RWPE2 (cell line): ENCODE data around the gene EDAR.

Experiments
- ATAC-seq: fragments of 200-7000 bp; cut with Tn5 transposase; 3 replicates; pipeline ENCODE4 v1.9.1; 2021; ENCODE audit warnings: low read depth
- DNase-seq: peaks from one replicate; pipeline ENCODE4 v3.0.0-alpha.2; 2020; ENCODE audit warnings: low spot score
- H3K27ac ChIP-seq: fragments of 450-650 bp; 2 replicates; pipeline ENCODE4 v1.5.1; 2017; ENCODE audit warnings: mild to moderate bottlenecking; ENCODE audit not compliant: poor library complexity, severe bottlenecking
- H3K27me3 ChIP-seq: fragments of 250-450 bp; sonication (Bioruptor Pico); 2 replicates; pipeline ENCODE4 v1.5.1; 2021; ENCODE audit warnings: mild to moderate bottlenecking, moderate library complexity; ENCODE audit not compliant: insufficient read depth, poor library complexity, severe bottlenecking
- H3K36me3 ChIP-seq: fragments of 250-450 bp; sonication (Bioruptor Pico); 2 replicates; pipeline ENCODE4 v1.5.1; 2020; ENCODE audit warnings: low read depth, mild to moderate bottlenecking, moderate library complexity
- H3K4me1 ChIP-seq: fragments of 250-450 bp; sonication (Bioruptor Pico); 2 replicates; pipeline ENCODE4 v1.5.1; 2021; ENCODE audit warnings: mild to moderate bottlenecking, moderate library complexity; ENCODE audit not compliant: insufficient read depth, poor library complexity, severe bottlenecking
- H3K4me3 ChIP-seq: fragments of 250-450 bp; sonication (Bioruptor Pico); 2 replicates; pipeline ENCODE4 v1.5.1; 2021; ENCODE audit warnings: mild to moderate bottlenecking, moderate library complexity; ENCODE audit not compliant: severe bottlenecking
- H3K9me3 ChIP-seq: fragments of 250-450 bp; sonication (Bioruptor Pico); 2 replicates; pipeline ENCODE4 v1.5.1; 2021; ENCODE audit warnings: mild to moderate bottlenecking, moderate library complexity; ENCODE audit not compliant: severe bottlenecking
- CTCF ChIP-seq: fragments of 450-650 bp; IDR thresholded peaks from one replicate; pipeline ENCODE4 v1.5.1; 2017; ENCODE audit warnings: mild to moderate bottlenecking, moderate library complexity; ENCODE audit not compliant: poor library complexity, severe bottlenecking

Gene EDAR

GRCh38 chr2:108971661-108972566 is 17.1 kb downstream of the EDAR start:
- H3K4me1 ChIP-seq, result peaks cover 20% of the 10 kb centered on the region
- no peaks in the 10 kb centered on the region for H3K9me3 ChIP-seq
- ATAC-seq (peak; percentile 85), DNase-seq (no peak)
- H3K36me3 ChIP-seq, result no peaks in the 10 kb centered on the region
- H3K4me3 ChIP-seq, result no peak overlapping the region
- peak overlapping the region; percentile 32 for H3K27ac ChIP-seq
- no peaks in the 10 kb centered on the region for H3K27me3 ChIP-seq
- TF ChIP-seq CTCF, result no peak

- H3K36me3 ChIP-seq, result no peaks in the 10 kb centered on the region
- peaks cover 20% of the 10 kb centered on the region for H3K4me1 ChIP-seq
- H3K27me3 ChIP-seq, result no peaks in the 10 kb centered on the region
- no peaks in the 10 kb centered on the region for H3K9me3 ChIP-seq
- ATAC-seq, result no peak
- H3K27ac ChIP-seq, result no peak overlapping the region
- no peak for DNase-seq
- no peak overlapping the region for H3K4me3 ChIP-seq
- no peak for TF ChIP-seq CTCF
Measured at GRCh38 chr2:108970369-108970768, 18.7 kb downstream of the EDAR start.

- no peaks in the 10 kb centered on the region for H3K27me3 ChIP-seq
- H3K4me3 ChIP-seq, result no peak overlapping the region
- no peak overlapping the region for H3K27ac ChIP-seq
- no peak for ATAC-seq
- no peaks in the 10 kb centered on the region for H3K9me3 ChIP-seq
- H3K4me1 ChIP-seq, result peaks cover 20% of the 10 kb centered on the region
- no peak for TF ChIP-seq CTCF
- no peaks in the 10 kb centered on the region for H3K36me3 ChIP-seq
- no peak for DNase-seq
Measured at GRCh38 chr2:108969856-108970255, 19.2 kb downstream of the EDAR start.

- DNase-seq, result no peak
- Histone ChIP-seq H3K9me3 (no peaks in the 10 kb centered on the region), H3K4me3 (no peak overlapping the region), H3K4me1 (peaks cover 20% of the 10 kb centered on the region), H3K27ac (no peak overlapping the region), H3K36me3 (no peaks in the 10 kb centered on the region), H3K27me3 (no peaks in the 10 kb centered on the region)
- ATAC-seq, result peak; percentile 64
- TF ChIP-seq CTCF, result no peak
Measured at GRCh38 chr2:108968619-108969018, 20.4 kb downstream of the EDAR start.

- TF ChIP-seq CTCF, result no peak
- no peaks in the 10 kb centered on the region for H3K9me3 ChIP-seq
- DNase-seq, result no peak
- H3K4me1 ChIP-seq, result peaks cover 18% of the 10 kb centered on the region
- no peaks in the 10 kb centered on the region for H3K27me3 ChIP-seq
- no peak overlapping the region for H3K4me3 ChIP-seq
- no peak for ATAC-seq
- no peaks in the 10 kb centered on the region for H3K36me3 ChIP-seq
- H3K27ac ChIP-seq, result no peak overlapping the region
Measured at GRCh38 chr2:108967757-108968156, 21.3 kb downstream of the EDAR start.
